Type B pancreatic cell (in vitro differentiated cells): Measurements from ENCODE around the gene UBE2F. TPM values are rescaled to one million over a fixed set of nuclear protein-coding genes. Genes with fewer than 3 reads are reported as not detected.

Experiments used
- DNase-seq: peaks from one replicate; pipeline ENCODE4 v3.0.0; 2021; ENCODE audit warnings: mixed read lengths; ENCODE audit not compliant: unreplicated experiment; ENCODE audit errors: extremely low spot score
- H3K27ac Mint-ChIP-seq: 2 replicates; pipeline ENCODE4 v1.8.0; 2021; ENCODE audit warnings: mild to moderate bottlenecking, mixed read lengths
- H3K27me3 Mint-ChIP-seq: 2 replicates; pipeline ENCODE4 v1.8.0; 2021; ENCODE audit warnings: mixed read lengths
- H3K36me3 Mint-ChIP-seq: 2 replicates; pipeline ENCODE4 v1.8.0; 2021; ENCODE audit warnings: mixed read lengths
- H3K4me1 Mint-ChIP-seq: one replicate; pipeline ENCODE4 v1.8.0; 2021; ENCODE audit warnings: mixed read lengths; ENCODE audit not compliant: unreplicated experiment
- H3K4me3 Mint-ChIP-seq: 2 replicates; pipeline ENCODE4 v1.8.0; 2021; ENCODE audit warnings: mild to moderate bottlenecking, mixed read lengths
- H3K9me3 Mint-ChIP-seq: 2 replicates; pipeline ENCODE4 v1.8.0; 2021; ENCODE audit warnings: mixed read lengths
- total RNA-seq: library from RNA; stranded (reverse); gene quantifications from 2 replicates; pipeline ENCODE4 v1.2.1, GENCODE V29; 2021; ENCODE audit warnings: low replicate concordance
- TF ChIP-seq, protein P1 (sequence below): fragments of 200-600 bp; sonication (generic); conservative IDR thresholded peaks from 2 replicates; pipeline ENCODE4 v1.5.0; 2021; ENCODE audit warnings: antibody characterized with exemption, mild to moderate bottlenecking

Gene UBE2F
- total RNA-seq, 1 donor from 2014 or later: 43.1 TPM

DNA sequence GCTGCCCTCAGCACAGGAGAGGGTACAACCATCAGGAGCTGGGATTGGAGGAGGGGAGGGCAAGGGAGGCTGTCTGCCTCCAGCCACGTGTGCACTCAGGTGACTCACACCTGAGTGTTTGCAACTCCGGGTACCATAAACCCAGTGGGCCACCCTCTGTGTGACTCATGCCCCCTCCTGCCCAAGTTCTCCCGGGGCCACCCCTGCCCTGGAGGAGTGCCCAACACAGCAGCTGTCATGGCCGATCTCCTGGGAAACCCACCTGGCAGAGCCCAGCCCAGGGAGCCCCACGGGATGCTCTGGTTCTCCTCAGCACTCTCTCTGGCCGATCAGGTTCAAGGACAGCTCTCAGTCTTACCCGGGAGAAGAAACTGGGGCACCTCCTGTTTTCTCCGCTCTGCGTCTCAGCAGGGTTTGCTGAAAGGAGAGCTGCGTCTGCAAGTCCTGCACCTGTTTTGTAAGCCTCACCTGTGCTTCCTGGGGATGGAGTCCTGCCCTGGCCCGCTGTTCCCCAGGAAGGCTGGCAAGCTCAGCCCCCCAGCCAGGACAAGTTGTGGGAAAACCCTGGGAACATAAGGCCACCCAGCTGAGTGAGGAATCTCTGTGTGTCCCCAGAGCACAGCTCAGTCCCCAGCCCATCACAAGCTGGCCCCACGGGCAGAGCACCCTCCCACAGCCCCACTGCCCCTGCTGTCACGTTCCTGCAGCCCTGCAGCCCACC, 44.0 kb upstream of the UBE2F start:
- H3K4me3 Mint-ChIP-seq: no peak overlapping the region
- no peak overlapping the region for H3K27ac Mint-ChIP-seq
- TF ChIP-seq, protein P1, sequence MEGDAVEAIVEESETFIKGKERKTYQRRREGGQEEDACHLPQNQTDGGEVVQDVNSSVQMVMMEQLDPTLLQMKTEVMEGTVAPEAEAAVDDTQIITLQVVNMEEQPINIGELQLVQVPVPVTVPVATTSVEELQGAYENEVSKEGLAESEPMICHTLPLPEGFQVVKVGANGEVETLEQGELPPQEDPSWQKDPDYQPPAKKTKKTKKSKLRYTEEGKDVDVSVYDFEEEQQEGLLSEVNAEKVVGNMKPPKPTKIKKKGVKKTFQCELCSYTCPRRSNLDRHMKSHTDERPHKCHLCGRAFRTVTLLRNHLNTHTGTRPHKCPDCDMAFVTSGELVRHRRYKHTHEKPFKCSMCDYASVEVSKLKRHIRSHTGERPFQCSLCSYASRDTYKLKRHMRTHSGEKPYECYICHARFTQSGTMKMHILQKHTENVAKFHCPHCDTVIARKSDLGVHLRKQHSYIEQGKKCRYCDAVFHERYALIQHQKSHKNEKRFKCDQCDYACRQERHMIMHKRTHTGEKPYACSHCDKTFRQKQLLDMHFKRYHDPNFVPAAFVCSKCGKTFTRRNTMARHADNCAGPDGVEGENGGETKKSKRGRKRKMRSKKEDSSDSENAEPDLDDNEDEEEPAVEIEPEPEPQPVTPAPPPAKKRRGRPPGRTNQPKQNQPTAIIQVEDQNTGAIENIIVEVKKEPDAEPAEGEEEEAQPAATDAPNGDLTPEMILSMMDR: no peak
- H3K36me3 Mint-ChIP-seq: no peaks in the 10 kb centered on the region
- no peaks in the 10 kb centered on the region for H3K9me3 Mint-ChIP-seq
- no peaks in the 10 kb centered on the region for H3K4me1 Mint-ChIP-seq
- no peak for DNase-seq
- H3K27me3 Mint-ChIP-seq: peaks cover 14% of the 10 kb centered on the region

GRCh38 chr2:237923481-237924163, 43.2 kb upstream of the UBE2F start:
- TF ChIP-seq, protein P1: peak; percentile 99
- Mint-ChIP-seq H3K4me3 (peak overlapping the region; percentile 39), H3K4me1 (no peaks in the 10 kb centered on the region)

GRCh38 chr2:237924164-237924534, 42.7 kb upstream of the UBE2F start:
- Mint-ChIP-seq H3K36me3 (no peaks in the 10 kb centered on the region), H3K27ac (no peak overlapping the region), H3K4me1 (no peaks in the 10 kb centered on the region), H3K9me3 (no peaks in the 10 kb centered on the region), H3K4me3 (peak overlapping the region; percentile 39), H3K27me3 (peaks cover 12% of the 10 kb centered on the region)
- TF ChIP-seq, protein P1: no peak
- no peak for DNase-seq

More at GRCh38 chr2:237923481-237924163, 43.2 kb upstream of the UBE2F start:
- no peaks in the 10 kb centered on the region for H3K36me3 Mint-ChIP-seq
- peaks cover 14% of the 10 kb centered on the region for H3K27me3 Mint-ChIP-seq
- no peak overlapping the region for H3K27ac Mint-ChIP-seq
- peak; percentile 86 for DNase-seq
- H3K9me3 Mint-ChIP-seq: no peaks in the 10 kb centered on the region

DNA sequence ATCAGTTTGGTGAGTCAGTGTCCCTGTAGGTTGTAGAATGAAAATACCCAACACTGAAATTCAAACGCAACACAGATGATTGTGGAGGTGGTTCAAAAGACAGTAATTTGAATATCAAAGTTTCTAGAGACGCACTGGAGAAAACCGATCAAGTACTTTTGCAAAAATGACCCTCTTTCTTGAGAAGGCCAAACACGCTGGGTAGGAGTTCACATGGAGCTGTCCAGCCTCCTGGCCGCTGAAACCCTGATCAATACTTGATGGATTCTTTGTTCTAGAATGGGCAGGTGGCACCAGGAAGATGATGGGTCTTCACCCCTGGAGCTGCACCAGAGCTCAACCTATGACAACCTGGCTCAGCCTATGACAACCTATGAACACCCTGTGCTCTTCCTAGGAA, 39.7 kb upstream of the UBE2F start:
- no peak overlapping the region for H3K4me3 Mint-ChIP-seq
- no peak for DNase-seq
- H3K36me3 Mint-ChIP-seq: no peaks in the 10 kb centered on the region

DNA sequence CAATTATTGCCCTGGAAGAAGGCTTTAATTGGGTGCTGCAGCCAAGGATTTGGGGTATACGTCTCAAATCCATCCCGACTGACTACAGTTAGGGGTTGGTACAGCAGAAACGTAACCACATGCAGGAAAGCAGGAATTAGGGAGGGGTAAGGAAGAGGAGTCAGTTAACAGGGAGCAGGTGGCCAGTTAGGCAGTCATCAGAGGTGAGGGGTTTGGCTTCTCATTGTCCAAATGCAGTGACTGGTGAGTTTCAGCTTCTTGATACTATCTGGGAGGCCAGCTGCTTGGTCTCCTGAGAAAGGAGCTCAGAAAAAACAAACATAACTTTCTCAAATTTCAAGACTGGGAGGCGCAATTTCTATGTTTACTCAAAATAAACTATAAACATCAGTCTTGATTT, 38.8 kb upstream of the UBE2F start:
- TF ChIP-seq, protein P1: no peak
- H3K27me3 Mint-ChIP-seq: peaks cover 3% of the 10 kb centered on the region
- H3K36me3 Mint-ChIP-seq: no peaks in the 10 kb centered on the region
- no peaks in the 10 kb centered on the region for H3K4me1 Mint-ChIP-seq
- no peak overlapping the region for H3K4me3 Mint-ChIP-seq
- no peaks in the 10 kb centered on the region for H3K9me3 Mint-ChIP-seq
- DNase-seq: no peak
- no peak overlapping the region for H3K27ac Mint-ChIP-seq

More for the DNA sequence above, 39.7 kb upstream of the UBE2F start:
- Mint-ChIP-seq H3K9me3 (no peaks in the 10 kb centered on the region), H3K27me3 (peaks cover 3% of the 10 kb centered on the region), H3K27ac (no peak overlapping the region), H3K4me1 (no peaks in the 10 kb centered on the region)
- TF ChIP-seq, protein P1: no peak
